A673 (cell line): ENCODE results near the gene ASAP3.

Source experiments
- CTCF ChIP-seq: fragments of 300-800, 200-600 bp; sonication (generic); conservative IDR thresholded peaks from 2 replicates; pipeline ENCODE4 v1.5.1; 2017; ENCODE audit warnings: low read depth, mild to moderate bottlenecking, antibody characterized with exemption, low read length, moderate library complexity, mixed read lengths
- EZH2 ChIP-seq: fragments of 200-600 bp; sonication (generic); IDR thresholded peaks from 2 replicates; pipeline ENCODE4 v1.6.1; 2017; ENCODE audit warnings: borderline replicate concordance, low read depth, mild to moderate bottlenecking, mixed read lengths, antibody characterized with exemption, low read length; ENCODE audit not compliant: poor library complexity, severe bottlenecking

GRCh38 chr1:23421753-23422240 is 62.2 kb downstream of the ASAP3 start:
- TF ChIP-seq CTCF (no peak), EZH2 (no peak)
